ENCODE data around the gene MRPL52. TPM values are rescaled to one million over a fixed set of nuclear protein-coding genes. Genes with fewer than 3 reads are reported as not detected.
A peak's percentile ranks its signal among the peaks of the same experiment; 100 is the strongest.

MRPL52 gene
- polyA plus RNA-seq, 4 donors = 106 to 164 (median 132) TPM

GRCh38 chr14:22875003-22875747 is 45.5 kb downstream of the MRPL52 start:
- 95 to 96% (median 96%) methylated on average over 15 of the region's 15 CpGs for WGBS, 3 donors
- peaks cover 0 to 19% (median 0%) of the 10 kb centered on the region in 3 donors for H3K4me1 ChIP-seq (ENCODE audit: control insufficient read depth in 3 of 3, insufficient read depth in 2 of 3, low read depth in 1 of 3, low read length in 2 of 3)
- DNase-seq (no peak), FAIRE-seq (no peak)
- no peak overlapping the region for H3K4me3 ChIP-seq (ENCODE audit: low read depth in 1 of 3, low read length in 3 of 3)
- no peaks in the 10 kb centered on the region for H3K27me3 ChIP-seq (ENCODE audit: control insufficient read depth in 3 of 3, insufficient read depth in 3 of 3, low read length in 3 of 3)
- no peaks in the 10 kb centered on the region for H3K9me3 ChIP-seq (ENCODE audit: control insufficient read depth in 2 of 2, insufficient read depth in 1 of 2, low read depth in 1 of 2, low read length in 1 of 2)
- H3K36me3 ChIP-seq (ENCODE audit: control insufficient read depth in 3 of 3, insufficient read depth in 2 of 3, low read depth in 1 of 3, low read length in 3 of 3) = peaks cover 14 to 62% (median 35%) of the 10 kb centered on the region in 3 donors
- H3K27ac ChIP-seq (ENCODE audit: low read depth in 1 of 3, low read length in 2 of 3) = no peak overlapping the region

GRCh38 chr14:22875748-22876319 is 46.1 kb downstream of the MRPL52 start:
- peaks cover 14 to 62% (median 35%) of the 10 kb centered on the region in 3 donors for H3K36me3 ChIP-seq (ENCODE audit: control insufficient read depth in 3 of 3, insufficient read depth in 2 of 3, low read depth in 1 of 3, low read length in 3 of 3)

GRCh38 chr14:22877000-22877501 is 47.4 kb downstream of the MRPL52 start:
- 84 to 90% (median 86%) methylated on average over 22 of the region's 22 CpGs for WGBS, 3 donors
- Histone ChIP-seq H3K4me1 (ENCODE audit: control insufficient read depth in 3 of 3, insufficient read depth in 2 of 3, low read depth in 1 of 3, low read length in 2 of 3) (peaks cover 0 to 13% (median 0%) of the 10 kb centered on the region in 3 donors), H3K27ac (ENCODE audit: low read depth in 1 of 3, low read length in 2 of 3) (no peak overlapping the region), H3K27me3 (ENCODE audit: control insufficient read depth in 3 of 3, insufficient read depth in 3 of 3, low read length in 3 of 3) (no peaks in the 10 kb centered on the region), H3K9me3 (ENCODE audit: control insufficient read depth in 2 of 2, insufficient read depth in 1 of 2, low read depth in 1 of 2, low read length in 1 of 2) (no peaks in the 10 kb centered on the region), H3K4me3 (ENCODE audit: low read depth in 1 of 3, low read length in 3 of 3) (no peak overlapping the region), H3K36me3 (ENCODE audit: control insufficient read depth in 3 of 3, insufficient read depth in 2 of 3, low read depth in 1 of 3, low read length in 3 of 3) (peaks cover 14 to 65% (median 35%) of the 10 kb centered on the region in 3 donors)
- FAIRE-seq (no peak), DNase-seq (no peak)

More at GRCh38 chr14:22875748-22876319, 46.1 kb downstream of the MRPL52 start:
- FAIRE-seq (no peak), DNase-seq (no peak)
- Histone ChIP-seq H3K9me3 (ENCODE audit: control insufficient read depth in 2 of 2, insufficient read depth in 1 of 2, low read depth in 1 of 2, low read length in 1 of 2) (no peaks in the 10 kb centered on the region), H3K27me3 (ENCODE audit: control insufficient read depth in 3 of 3, insufficient read depth in 3 of 3, low read length in 3 of 3) (no peaks in the 10 kb centered on the region), H3K4me1 (ENCODE audit: control insufficient read depth in 3 of 3, insufficient read depth in 2 of 3, low read depth in 1 of 3, low read length in 2 of 3) (peaks cover 0 to 15% (median 0%) of the 10 kb centered on the region in 3 donors), H3K27ac (ENCODE audit: low read depth in 1 of 3, low read length in 2 of 3) (no peak overlapping the region), H3K4me3 (ENCODE audit: low read depth in 1 of 3, low read length in 3 of 3) (no peak overlapping the region)
- 96 to 98% (median 96%) methylated on average over 20 of the region's 20 CpGs for WGBS, 3 donors

- 84 to 85% (median 84%) methylated on average over 8 of the region's 8 CpGs for WGBS, 3 donors
- no peak for DNase-seq
Observed at GRCh38 chr14:22878271-22879246, 48.9 kb downstream of the MRPL52 start.

GRCh38 chr14:22882064-22882463 is 52.4 kb downstream of the MRPL52 start:
- no peak overlapping the region for H3K27ac ChIP-seq (ENCODE audit: low read depth in 1 of 3, low read length in 2 of 3)
- H3K4me3 ChIP-seq (ENCODE audit: low read depth in 1 of 3, low read length in 3 of 3) = no peak overlapping the region
- no peak for FAIRE-seq
- peaks cover 4 to 37% (median 6%) of the 10 kb centered on the region in 3 donors for H3K4me1 ChIP-seq (ENCODE audit: control insufficient read depth in 3 of 3, insufficient read depth in 2 of 3, low read depth in 1 of 3, low read length in 2 of 3)
- DNase-seq = no peak
- WGBS, 3 donors = 37 to 56% (median 51%) methylated on average over 7 of the region's 7 CpGs
- peaks cover 9 to 25% (median 9%) of the 10 kb centered on the region in 3 donors for H3K36me3 ChIP-seq (ENCODE audit: control insufficient read depth in 3 of 3, insufficient read depth in 2 of 3, low read depth in 1 of 3, low read length in 3 of 3)
- H3K27me3 ChIP-seq (ENCODE audit: control insufficient read depth in 3 of 3, insufficient read depth in 3 of 3, low read length in 3 of 3) = no peaks in the 10 kb centered on the region
- H3K9me3 ChIP-seq (ENCODE audit: control insufficient read depth in 2 of 2, insufficient read depth in 1 of 2, low read depth in 1 of 2, low read length in 1 of 2) = no peaks in the 10 kb centered on the region

More at GRCh38 chr14:22878271-22879246, 48.9 kb downstream of the MRPL52 start:
- Histone ChIP-seq H3K27ac (ENCODE audit: low read depth in 1 of 3, low read length in 2 of 3) (no peak overlapping the region), H3K36me3 (ENCODE audit: control insufficient read depth in 3 of 3, insufficient read depth in 2 of 3, low read depth in 1 of 3, low read length in 3 of 3) (peaks cover 14 to 59% (median 35%) of the 10 kb centered on the region in 3 donors), H3K4me1 (ENCODE audit: control insufficient read depth in 3 of 3, insufficient read depth in 2 of 3, low read depth in 1 of 3, low read length in 2 of 3) (peaks cover 0 to 21% (median 0%) of the 10 kb centered on the region in 3 donors), H3K27me3 (ENCODE audit: control insufficient read depth in 3 of 3, insufficient read depth in 3 of 3, low read length in 3 of 3) (no peaks in the 10 kb centered on the region), H3K9me3 (ENCODE audit: control insufficient read depth in 2 of 2, insufficient read depth in 1 of 2, low read depth in 1 of 2, low read length in 1 of 2) (no peaks in the 10 kb centered on the region), H3K4me3 (ENCODE audit: low read depth in 1 of 3, low read length in 3 of 3) (no peak overlapping the region)
- no peak for FAIRE-seq

GRCh38 chr14:22882529-22883172 is 53.0 kb downstream of the MRPL52 start:
- Histone ChIP-seq H3K36me3 (ENCODE audit: control insufficient read depth in 3 of 3, insufficient read depth in 2 of 3, low read depth in 1 of 3, low read length in 3 of 3) (peaks cover 3 to 19% (median 9%) of the 10 kb centered on the region in 3 donors), H3K27me3 (ENCODE audit: control insufficient read depth in 3 of 3, insufficient read depth in 3 of 3, low read length in 3 of 3) (no peaks in the 10 kb centered on the region), H3K9me3 (ENCODE audit: control insufficient read depth in 2 of 2, insufficient read depth in 1 of 2, low read depth in 1 of 2, low read length in 1 of 2) (no peaks in the 10 kb centered on the region), H3K4me3 (ENCODE audit: low read depth in 1 of 3, low read length in 3 of 3) (no peak overlapping the region), H3K27ac (ENCODE audit: low read depth in 1 of 3, low read length in 2 of 3) (no peak overlapping the region), H3K4me1 (ENCODE audit: control insufficient read depth in 3 of 3, insufficient read depth in 2 of 3, low read depth in 1 of 3, low read length in 2 of 3) (peaks cover 4 to 39% (median 6%) of the 10 kb centered on the region in 3 donors)
- no peak for FAIRE-seq
- DNase-seq = peak; percentile 45 to 72
- WGBS, 3 donors = 17 to 31% (median 26%) methylated on average over 6 of the region's 6 CpGs

- no peaks in the 10 kb centered on the region for H3K27me3 ChIP-seq (ENCODE audit: control insufficient read depth in 3 of 3, insufficient read depth in 3 of 3, low read length in 3 of 3)
- FAIRE-seq (no peak), DNase-seq (peak in 1 of 2 donors; percentile 47)
- 18 to 43% (median 23%) methylated on average over 14 to 15 of the region's 15 CpGs for WGBS, 3 donors
- H3K4me1 ChIP-seq (ENCODE audit: control insufficient read depth in 3 of 3, insufficient read depth in 2 of 3, low read depth in 1 of 3, low read length in 2 of 3) = peaks cover 4 to 41% (median 6%) of the 10 kb centered on the region in 3 donors
- no peak within 1 kb of the TSS for H3K4me3 ChIP-seq (ENCODE audit: low read depth in 1 of 3, low read length in 3 of 3)
- no peaks in the 10 kb centered on the region for H3K9me3 ChIP-seq (ENCODE audit: control insufficient read depth in 2 of 2, insufficient read depth in 1 of 2, low read depth in 1 of 2, low read length in 1 of 2)
- peaks cover under 1 to 12% (median 2%) of the 10 kb centered on the region in 3 donors for H3K36me3 ChIP-seq (ENCODE audit: control insufficient read depth in 3 of 3, insufficient read depth in 2 of 3, low read depth in 1 of 3, low read length in 3 of 3)
- no peak within 1 kb of the TSS for H3K27ac ChIP-seq (ENCODE audit: low read depth in 1 of 3, low read length in 2 of 3)
Observed at GRCh38 chr14:22883173-22883976, 53.7 kb downstream of the MRPL52 start, which contains the start of gene REM2. TSS of gene REM2 (plus strand) at chr14:22883222. CDS start at chr14:22883288, 66 bp downstream.

All from small intestine (tissue), 7 donors.